Keratinocyte (primary cell): Measurements from ENCODE around the gene TNS3. TPM values are rescaled to one million over a fixed set of nuclear protein-coding genes. Genes with fewer than 3 reads are reported as not detected.

Experiments
- DNase-seq: peaks from one replicate; pipeline ENCODE4 v3.0.0-alpha.2; 2011; ENCODE audit warnings: low read depth, missing footprints, low spot score
- FAIRE-seq: peaks from 2 replicates; lab custom pipeline; 2011; peaks lifted over from hg19 to GRCh38; lab: Jason Lieb, UNC
- H2AFZ ChIP-seq: 2 replicates; pipeline ENCODE4 v1.6.0; 2012; ENCODE audit warnings: low read length, control low read depth, inconsistent platforms; ENCODE audit not compliant: control insufficient read depth
- H3K27ac ChIP-seq: 2 replicates; pipeline ENCODE4 v1.5.1; 2011; ENCODE audit warnings: low read length; ENCODE audit not compliant: control insufficient read depth, insufficient read depth
- H3K27me3 ChIP-seq: 3 replicates; pipeline ENCODE4 v1.6.0; 2011; ENCODE audit warnings: low read length; ENCODE audit not compliant: control insufficient read depth, insufficient read depth; ENCODE audit errors: extremely low read depth
- H3K36me3 ChIP-seq, 2 experiments: 2 replicates in 1 of 2; 3 replicates in 1 of 2; pipeline ENCODE4 v1.5.1; 2011; ENCODE audit warnings: low read length in 2 of 2, mild to moderate bottlenecking in 1 of 2; ENCODE audit not compliant: control insufficient read depth in 2 of 2, insufficient read depth in 2 of 2; ENCODE audit errors: extremely low read depth in 1 of 2
- H3K4me1 ChIP-seq: 3 replicates; pipeline ENCODE4 v1.5.1; 2011; ENCODE audit warnings: low read length; ENCODE audit not compliant: control insufficient read depth, insufficient read depth; ENCODE audit errors: extremely low read depth
- H3K4me2 ChIP-seq: 3 replicates; pipeline ENCODE4 v1.6.0; 2011; ENCODE audit warnings: low read depth, low read length; ENCODE audit not compliant: control insufficient read depth, insufficient read depth; ENCODE audit errors: extremely low read depth
- H3K4me3 ChIP-seq, 3 experiments: fragments of 200-600 bp in 1 of 3; sonication (generic) in 1 of 3; 2 replicates in 2 of 3; 3 replicates in 1 of 3; pipeline ENCODE4 v1.5.1; 2011 to 2016; ENCODE audit warnings: low read length in 3 of 3, mild to moderate bottlenecking in 3 of 3, control low read depth in 2 of 3, inconsistent platforms in 1 of 3, low read depth in 1 of 3, mixed read lengths in 1 of 3, mixed run types in 1 of 3, moderate library complexity in 1 of 3; ENCODE audit not compliant: control insufficient read depth in 2 of 3, insufficient read depth in 2 of 3; ENCODE audit errors: extremely low read depth in 1 of 3
- H3K79me2 ChIP-seq: 2 replicates; pipeline ENCODE4 v1.6.0; 2012; ENCODE audit warnings: low read length; ENCODE audit not compliant: control insufficient read depth, insufficient read depth
- H3K9ac ChIP-seq: 3 replicates; pipeline ENCODE4 v1.6.0; 2011; ENCODE audit warnings: low read length; ENCODE audit not compliant: control insufficient read depth, insufficient read depth; ENCODE audit errors: extremely low read depth
- H3K9me1 ChIP-seq: 3 replicates; pipeline ENCODE4 v1.6.0; 2011; ENCODE audit warnings: low read length; ENCODE audit not compliant: control insufficient read depth, insufficient read depth; ENCODE audit errors: extremely low read depth
- H3K9me3 ChIP-seq: 2 replicates; pipeline ENCODE4 v1.5.1; 2012; ENCODE audit warnings: low read depth, low read length; ENCODE audit not compliant: control insufficient read depth
- H4K20me1 ChIP-seq: 3 replicates; pipeline ENCODE4 v1.6.0; 2011; ENCODE audit warnings: low read length; ENCODE audit not compliant: control insufficient read depth, insufficient read depth; ENCODE audit errors: extremely low read depth
- CTCF ChIP-seq, 3 experiments: IDR thresholded peaks in 1 of 3; conservative IDR thresholded peaks in 1 of 3; optimal IDR thresholded peaks in 1 of 3; 2 replicates in 2 of 3; 3 replicates in 1 of 3; pipeline versions ENCODE3 to v1.5.1; 2011; ENCODE audit warnings: low read length in 3 of 3, mild to moderate bottlenecking in 3 of 3, moderate library complexity in 2 of 3, control low read depth in 1 of 3, inconsistent platforms in 1 of 3; ENCODE audit not compliant: insufficient read depth in 2 of 3; ENCODE audit errors: extremely low read depth in 1 of 3
- EZH2 ChIP-seq: IDR thresholded peaks from one replicate; pipeline ENCODE4 v1.6.1; 2012; ENCODE audit warnings: inconsistent platforms, mild to moderate bottlenecking, low read length, moderate library complexity
- dilution Hi-C: fragments of 300-500 bp; cut with MboI; formaldehyde crosslinking; loops from one replicate; pipeline ENCODE4 v1.7.0; 2020; ENCODE audit warnings: low sequenced_read_pairs; ENCODE audit not compliant: extremely low pct_ligation_motif_present
- polyA plus RNA-seq, 5 experiments: library from polyadenylated mRNA; depleted of rRNA in 3 of 5; stranded (reverse) in 3 of 5; stranded (forward) in 1 of 5; unstranded in 1 of 5; fragments of >200 nt; gene quantifications; 1 replicate in 1 of 5; 2 replicates in 3 of 5; 3 replicates in 1 of 5; pipeline versions ENCODE4 v1.2.1 to v1.2.3, GENCODE V29; 2011 to 2012; ENCODE audit warnings: missing spikeins in 2 of 5, low read depth in 1 of 5, low replicate concordance in 1 of 5

TNS3 gene
- polyA plus RNA-seq, 1 donor (not counting 4 experiments of a cell fraction or from before 2014, with no cell fraction given), result 3.9 TPM

GRCh38 chr7:47581438-47581803 is 490 bp downstream of the TNS3 start:
- Histone ChIP-seq H3K4me1 (peaks cover 33% of the 10 kb centered on the region), H3K4me2 (peak overlapping the region; percentile 84), H3K9me1 (no peaks in the 10 kb centered on the region), H3K9me3 (no peaks in the 10 kb centered on the region), H3K9ac (peak overlapping the region; percentile 53), H3K4me3 (peak overlapping the region; percentile 59 to 75 (median 60)), H3K79me2 (no peaks in the 10 kb centered on the region), H2AFZ (peak overlapping the region; percentile 47), H4K20me1 (no peaks in the 10 kb centered on the region), H3K36me3 (no peaks in the 10 kb centered on the region), H3K27ac (no peak overlapping the region), H3K27me3 (peaks cover 13% of the 10 kb centered on the region)
- FAIRE-seq (no peak), DNase-seq (no peak)
- dilution Hi-C loops, result no loop called here
- no peak for TF ChIP-seq EZH2
- no peak for TF ChIP-seq CTCF (optimal IDR thresholded peaks at IDR 0.05 in 1 of 3, IDR thresholded peaks at IDR 0.05 in 1 of 3, conservative IDR thresholded peaks at IDR 0.05 in 1 of 3; ENCODE audit: extremely low read depth in 1 of 3, insufficient read depth in 2 of 3, low read length in 3 of 3)

GRCh38 chr7:47580811-47581331 is 1.0 kb downstream of the TNS3 start:
- H3K9ac ChIP-seq, result no peak overlapping the region
- H3K4me3 ChIP-seq, result peak overlapping the region; percentile 11 to 75 (median 60)
- TF ChIP-seq EZH2, result no peak
- TF ChIP-seq CTCF (optimal IDR thresholded peaks at IDR 0.05 in 1 of 3, IDR thresholded peaks at IDR 0.05 in 1 of 3, conservative IDR thresholded peaks at IDR 0.05 in 1 of 3; ENCODE audit: extremely low read depth in 1 of 3, insufficient read depth in 2 of 3, low read length in 3 of 3), result peak in 1 of 3 experiments; percentile 16
- dilution Hi-C loops, result no loop called here
- H3K9me3 ChIP-seq, result no peaks in the 10 kb centered on the region
- peaks cover 38% of the 10 kb centered on the region for H3K4me1 ChIP-seq
- H3K79me2 ChIP-seq, result no peaks in the 10 kb centered on the region
- H3K36me3 ChIP-seq, result no peaks in the 10 kb centered on the region
- peaks cover 13% of the 10 kb centered on the region for H3K27me3 ChIP-seq
- H3K27ac ChIP-seq, result no peak overlapping the region
- peak overlapping the region; percentile 84 for H3K4me2 ChIP-seq
- FAIRE-seq, result no peak
- H4K20me1 ChIP-seq, result no peaks in the 10 kb centered on the region
- H2AFZ ChIP-seq, result no peak overlapping the region
- DNase-seq, result no peak
- H3K9me1 ChIP-seq, result peaks cover 1% of the 10 kb centered on the region
